ENCODE data around the gene CCDC106.

Gene CCDC106

DNA sequence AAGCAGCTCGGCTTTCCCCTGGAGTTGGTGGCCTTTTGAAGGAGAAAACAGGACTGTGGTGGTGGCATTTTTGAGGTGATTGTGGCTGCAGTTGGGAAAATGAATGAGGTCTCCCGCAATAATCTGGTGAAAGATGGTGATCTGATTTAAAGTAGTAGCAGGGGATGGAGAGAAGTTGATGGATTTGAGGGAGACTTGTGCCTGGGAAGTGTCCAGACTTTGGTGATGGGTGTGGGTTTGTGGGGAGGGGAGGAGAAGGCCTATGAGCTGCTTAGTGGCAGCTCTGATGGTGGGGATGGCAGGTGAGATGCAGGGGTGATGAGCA, 23.0 kb downstream of the CCDC106 start:
- no peak for DNase-seq (ENCODE audit: low read depth, low spot score)
- TF ChIP-seq, protein P1, sequence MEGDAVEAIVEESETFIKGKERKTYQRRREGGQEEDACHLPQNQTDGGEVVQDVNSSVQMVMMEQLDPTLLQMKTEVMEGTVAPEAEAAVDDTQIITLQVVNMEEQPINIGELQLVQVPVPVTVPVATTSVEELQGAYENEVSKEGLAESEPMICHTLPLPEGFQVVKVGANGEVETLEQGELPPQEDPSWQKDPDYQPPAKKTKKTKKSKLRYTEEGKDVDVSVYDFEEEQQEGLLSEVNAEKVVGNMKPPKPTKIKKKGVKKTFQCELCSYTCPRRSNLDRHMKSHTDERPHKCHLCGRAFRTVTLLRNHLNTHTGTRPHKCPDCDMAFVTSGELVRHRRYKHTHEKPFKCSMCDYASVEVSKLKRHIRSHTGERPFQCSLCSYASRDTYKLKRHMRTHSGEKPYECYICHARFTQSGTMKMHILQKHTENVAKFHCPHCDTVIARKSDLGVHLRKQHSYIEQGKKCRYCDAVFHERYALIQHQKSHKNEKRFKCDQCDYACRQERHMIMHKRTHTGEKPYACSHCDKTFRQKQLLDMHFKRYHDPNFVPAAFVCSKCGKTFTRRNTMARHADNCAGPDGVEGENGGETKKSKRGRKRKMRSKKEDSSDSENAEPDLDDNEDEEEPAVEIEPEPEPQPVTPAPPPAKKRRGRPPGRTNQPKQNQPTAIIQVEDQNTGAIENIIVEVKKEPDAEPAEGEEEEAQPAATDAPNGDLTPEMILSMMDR (IDR thresholded peaks at IDR 0.05; ENCODE audit: low read depth, low read length) = no peak
- no peak overlapping the region for H3K4me3 ChIP-seq (ENCODE audit: low read depth, low read length)
- in situ Hi-C loops (cut with HindIII; ENCODE audit: low sequenced_read_pairs) = no loop called here

DNA sequence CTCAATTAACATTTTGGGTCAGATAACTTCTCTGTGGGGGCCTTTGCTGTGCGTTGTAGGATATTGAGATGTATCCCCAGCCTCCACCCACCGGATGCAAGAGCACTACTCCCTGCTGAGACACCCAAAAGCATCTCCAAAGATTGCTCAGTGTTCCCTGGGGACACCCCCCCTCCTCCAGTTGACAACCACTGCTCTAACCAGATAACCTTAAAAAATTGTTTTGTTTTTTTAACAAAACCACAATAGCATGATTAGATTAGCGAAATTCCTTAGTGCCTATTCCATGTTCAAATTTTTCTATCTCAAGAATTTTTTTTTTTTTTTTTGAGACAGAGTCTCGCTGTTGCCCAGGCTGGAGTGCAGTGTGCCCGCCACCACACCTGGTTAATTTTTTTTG, 24.4 kb downstream of the CCDC106 start:
- no peak for DNase-seq (ENCODE audit: low read depth, low spot score)
- no peak overlapping the region for H3K4me3 ChIP-seq (ENCODE audit: low read depth, low read length)
- in situ Hi-C loops (cut with HindIII; ENCODE audit: low sequenced_read_pairs) = no loop called here
- TF ChIP-seq, protein P1 (IDR thresholded peaks at IDR 0.05; ENCODE audit: low read depth, low read length) = no peak

DNA sequence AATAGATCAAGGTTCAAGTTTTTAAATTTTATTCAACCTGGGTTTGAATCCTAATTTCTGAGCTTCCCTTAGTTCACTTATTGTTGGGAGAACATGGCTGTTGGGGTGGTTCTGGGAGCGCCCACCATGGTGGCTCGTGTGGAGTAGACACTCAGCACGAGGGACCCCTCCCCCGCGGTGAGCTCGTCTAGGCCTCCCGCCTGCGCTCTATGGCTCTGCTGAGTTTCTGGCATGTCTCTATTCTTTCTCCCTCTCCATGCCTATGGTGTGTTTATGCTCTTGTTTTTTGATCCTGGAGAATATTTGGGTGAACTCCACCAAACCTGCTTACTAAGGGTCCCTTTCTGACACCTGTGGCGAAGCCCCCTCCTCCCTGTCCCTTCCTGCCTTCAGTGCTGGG, 25.5 kb downstream of the CCDC106 start:
- no peak overlapping the region for H3K4me3 ChIP-seq (ENCODE audit: low read depth, low read length)
- DNase-seq (ENCODE audit: low read depth, low spot score) = no peak
- in situ Hi-C loops (cut with HindIII; ENCODE audit: low sequenced_read_pairs) = no loop called here
- TF ChIP-seq, protein P1 (IDR thresholded peaks at IDR 0.05; ENCODE audit: low read depth, low read length) = no peak

DNA sequence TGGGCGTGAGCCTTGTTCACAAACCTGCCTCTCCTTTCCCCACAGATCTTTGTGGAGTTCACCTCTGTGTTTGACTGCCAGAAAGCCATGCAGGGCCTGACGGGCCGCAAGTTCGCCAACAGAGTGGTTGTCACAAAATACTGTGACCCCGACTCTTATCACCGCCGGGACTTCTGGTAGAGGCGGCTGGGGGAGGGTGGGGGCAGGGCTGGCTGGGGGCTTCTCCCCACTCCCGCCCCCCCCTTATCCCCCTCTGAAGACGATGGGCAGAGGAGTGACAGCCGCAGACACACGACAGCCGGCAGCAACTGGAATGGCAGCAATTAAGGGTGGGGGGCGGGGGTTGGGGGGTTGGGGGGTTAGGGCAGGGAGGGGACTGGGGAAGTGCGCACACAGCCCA, 25.9 kb downstream of the CCDC106 start:
- no peak overlapping the region for H3K4me3 ChIP-seq (ENCODE audit: low read depth, low read length)
- TF ChIP-seq, protein P1 (IDR thresholded peaks at IDR 0.05; ENCODE audit: low read depth, low read length) = no peak
- in situ Hi-C loops (cut with HindIII; ENCODE audit: low sequenced_read_pairs) = no loop called here
- no peak for DNase-seq (ENCODE audit: low read depth, low spot score)

DNA sequence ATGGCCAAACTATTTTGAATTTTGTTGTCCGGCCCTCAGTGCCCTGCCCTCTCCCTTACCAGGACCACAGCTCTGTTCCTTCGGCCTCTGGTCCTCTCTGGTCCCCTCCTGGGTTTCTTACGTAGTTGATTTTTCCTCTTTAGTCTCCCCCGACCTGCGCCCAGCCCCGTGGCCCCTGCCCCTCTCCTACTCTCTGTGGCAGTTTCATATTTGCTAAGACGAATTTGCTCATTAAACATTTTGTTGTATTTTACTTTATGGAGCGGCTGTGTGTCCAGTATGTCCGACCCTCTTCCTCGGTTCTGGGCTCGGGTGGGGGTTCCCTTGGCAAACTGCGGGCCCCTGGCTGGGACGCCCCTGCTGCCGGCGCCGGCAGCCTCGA, 26.4 kb downstream of the CCDC106 start:
- peak overlapping the region; percentile 85 for H3K4me3 ChIP-seq (ENCODE audit: low read depth, low read length)
- in situ Hi-C loops (cut with HindIII; ENCODE audit: low sequenced_read_pairs) = no loop called here
- TF ChIP-seq, protein P1 (IDR thresholded peaks at IDR 0.05; ENCODE audit: low read depth, low read length) = no peak
- no peak for DNase-seq (ENCODE audit: low read depth, low spot score)

DNA sequence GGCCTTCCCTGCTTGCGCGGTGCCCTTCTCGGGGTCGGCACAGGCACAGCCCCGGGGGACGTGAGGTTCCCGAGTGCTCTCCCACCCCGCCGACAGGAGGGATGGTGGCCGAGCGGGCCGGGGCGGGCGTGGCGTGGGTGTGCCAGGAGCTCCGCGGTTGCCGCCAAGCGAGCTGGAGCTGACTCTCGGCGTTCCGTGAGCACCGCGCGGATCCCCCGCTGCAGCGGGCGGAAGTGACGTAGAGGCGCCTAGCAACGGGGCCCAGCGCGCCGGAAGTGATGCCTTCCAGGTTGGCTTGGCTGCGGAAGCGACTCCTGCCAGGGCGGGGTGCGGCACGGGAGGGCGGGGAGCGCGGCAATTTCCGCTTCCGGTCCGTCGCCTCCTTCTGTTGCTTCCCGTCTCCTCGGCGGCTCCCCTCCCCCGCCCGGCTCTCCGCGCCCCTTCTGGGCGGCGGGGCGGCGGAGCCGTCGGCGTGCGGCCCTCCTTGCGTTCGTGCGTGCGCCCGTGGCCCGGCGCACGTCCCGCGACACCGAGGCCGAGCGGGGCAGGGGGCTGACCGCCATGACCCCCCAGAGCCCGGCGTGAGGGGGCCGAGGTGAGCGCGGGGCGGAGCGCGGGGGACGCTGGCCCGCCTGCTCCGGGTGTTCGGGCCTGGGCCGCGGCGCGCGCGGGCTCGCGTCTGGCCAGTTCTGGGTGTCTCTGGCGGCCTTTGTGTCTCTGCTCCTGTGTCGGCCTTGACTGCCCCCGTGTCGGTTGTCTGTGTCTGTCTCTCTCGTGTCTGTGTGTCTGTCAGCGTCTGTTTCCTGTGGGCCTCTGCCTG, 27.0 kb downstream of the CCDC106 start, which contains the start of gene EPN1:
TSS of gene EPN1 (plus strand) at position 386 of the 820 bp plus-strand sequence. CDS start 3,402 bp downstream, outside the sequence.
- in situ Hi-C loops (cut with HindIII; ENCODE audit: low sequenced_read_pairs) = no loop called here
- peak; percentile 97 for DNase-seq (ENCODE audit: low read depth, low spot score)
- peak within 1 kb of the TSS; percentile 85 for H3K4me3 ChIP-seq (ENCODE audit: low read depth, low read length)
- TF ChIP-seq, protein P1 (IDR thresholded peaks at IDR 0.05; ENCODE audit: low read depth, low read length) = no peak
